Esophagus muscularis mucosa (tissue), 4 donors: Measurements from ENCODE around the gene SPDEF. TPM values are rescaled to one million over a fixed set of nuclear protein-coding genes. Genes with fewer than 3 reads are reported as not detected.

Experiments
- DNase-seq: peaks from one replicate; pipeline ENCODE4 v3.0.0-alpha.2; 2017; ENCODE audit errors: extremely low spot score
- H3K27ac ChIP-seq, 4 donors: fragments of 200-600 bp; sonication (generic); replicated peaks in 1 of 4; 1 replicate in 3 of 4; 2 replicates in 1 of 4; pipeline ENCODE4 v1.5.1; 2016 to 2019; ENCODE audit warnings: mild to moderate bottlenecking in 1 of 4
- H3K27me3 ChIP-seq, 4 donors: fragments of 200-600 bp; sonication (generic); one replicate each; pipeline versions ENCODE4 v1.5.1 to v1.6.0; 2016 to 2019
- H3K36me3 ChIP-seq, 4 donors: fragments of 200-600 bp; sonication (generic); one replicate each; pipeline ENCODE4 v1.5.1; 2016 to 2019
- H3K4me1 ChIP-seq, 4 donors: fragments of 200-600 bp; sonication (generic); one replicate each; pipeline ENCODE4 v1.5.1; 2016 to 2019
- H3K4me3 ChIP-seq, 4 donors: fragments of 200-600 bp; sonication (generic); 1 replicate in 2 of 4; 2 replicates in 2 of 4; pipeline ENCODE4 v1.5.1; 2016 to 2019; ENCODE audit warnings: mild to moderate bottlenecking in 4 of 4, moderate library complexity in 1 of 4
- H3K9me3 ChIP-seq, 4 donors: fragments of 200-600 bp; sonication (generic); 1 replicate in 3 of 4; 2 replicates in 1 of 4; pipeline ENCODE4 v1.5.1; 2016 to 2019
- EP300 ChIP-seq: sonication (generic); formaldehyde crosslinking; IDR thresholded peaks from one replicate; pipeline ENCODE4 v1.6.1; 2017; ENCODE audit warnings: antibody characterized with exemption
- POLR2A ChIP-seq: fragments of 450-650 bp; IDR thresholded peaks from one replicate; pipeline ENCODE4 v1.6.1; 2017; ENCODE audit warnings: antibody characterized with exemption, moderate library complexity, mild to moderate bottlenecking, low read depth
- POLR2AphosphoS5 ChIP-seq, 2 donors: sonication (generic); formaldehyde crosslinking; IDR thresholded peaks; one replicate each; pipeline ENCODE4 v1.6.1; 2017; ENCODE audit warnings: antibody characterized with exemption in 2 of 2
- WGBS: methylation state at CpG from one replicate; pipeline ENCODE4 v1.1.5; 2018; 5-methylcytosine and 5-hydroxymethylcytosine counted together
- intact Hi-C: fragments of 100-400 bp; cut with DNase I; formaldehyde crosslinking; loops from one replicate; pipeline ENCODE4 v1.15.1; 2023
- total RNA-seq, 4 donors: library from RNA; depleted of rRNA; stranded (reverse); fragments of >200 nt; gene quantifications; one replicate each; pipeline versions ENCODE4 v1.1.0 to v1.2.1, GENCODE V29; 2016
- TF ChIP-seq, protein P1 (sequence below), 3 experiments: fragments of 200-600 bp in 2 of 3; fragments of 450-650 bp in 1 of 3; sonication (generic) in 2 of 3; IDR thresholded peaks; one replicate each; pipeline ENCODE4 v1.5.1; 2017 to 2019; ENCODE audit warnings: antibody characterized with exemption in 3 of 3, mild to moderate bottlenecking in 2 of 3, moderate library complexity in 1 of 3

The SPDEF gene
- total RNA-seq, 4 donors from 2014 or later = not detected

GRCh38 chr6:34511214-34511914 lies 44.8 kb downstream of the SPDEF start:
- no peak for DNase-seq
- H3K36me3 ChIP-seq = no peaks in the 10 kb centered on the region
- no peak overlapping the region for H3K4me3 ChIP-seq
- peaks cover 0 to 8% (median 3%) of the 10 kb centered on the region in 4 donors for H3K9me3 ChIP-seq
- H3K4me1 ChIP-seq = peaks cover 0 to 9% (median 9%) of the 10 kb centered on the region in 4 donors
- intact Hi-C loops = no loop called here
- 73% methylated on average over 6 of the region's 6 CpGs for WGBS
- no peak for TF ChIP-seq POLR2A
- no peak for TF ChIP-seq EP300
- no peak for TF ChIP-seq POLR2AphosphoS5 (IDR thresholded peaks at IDR 0.05)
- TF ChIP-seq, protein P1, sequence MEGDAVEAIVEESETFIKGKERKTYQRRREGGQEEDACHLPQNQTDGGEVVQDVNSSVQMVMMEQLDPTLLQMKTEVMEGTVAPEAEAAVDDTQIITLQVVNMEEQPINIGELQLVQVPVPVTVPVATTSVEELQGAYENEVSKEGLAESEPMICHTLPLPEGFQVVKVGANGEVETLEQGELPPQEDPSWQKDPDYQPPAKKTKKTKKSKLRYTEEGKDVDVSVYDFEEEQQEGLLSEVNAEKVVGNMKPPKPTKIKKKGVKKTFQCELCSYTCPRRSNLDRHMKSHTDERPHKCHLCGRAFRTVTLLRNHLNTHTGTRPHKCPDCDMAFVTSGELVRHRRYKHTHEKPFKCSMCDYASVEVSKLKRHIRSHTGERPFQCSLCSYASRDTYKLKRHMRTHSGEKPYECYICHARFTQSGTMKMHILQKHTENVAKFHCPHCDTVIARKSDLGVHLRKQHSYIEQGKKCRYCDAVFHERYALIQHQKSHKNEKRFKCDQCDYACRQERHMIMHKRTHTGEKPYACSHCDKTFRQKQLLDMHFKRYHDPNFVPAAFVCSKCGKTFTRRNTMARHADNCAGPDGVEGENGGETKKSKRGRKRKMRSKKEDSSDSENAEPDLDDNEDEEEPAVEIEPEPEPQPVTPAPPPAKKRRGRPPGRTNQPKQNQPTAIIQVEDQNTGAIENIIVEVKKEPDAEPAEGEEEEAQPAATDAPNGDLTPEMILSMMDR (IDR thresholded peaks at IDR 0.05) = no peak
- H3K27me3 ChIP-seq = peaks cover 0 to 19% (median 0%) of the 10 kb centered on the region in 4 donors
- H3K27ac ChIP-seq = no peak overlapping the region

DNA sequence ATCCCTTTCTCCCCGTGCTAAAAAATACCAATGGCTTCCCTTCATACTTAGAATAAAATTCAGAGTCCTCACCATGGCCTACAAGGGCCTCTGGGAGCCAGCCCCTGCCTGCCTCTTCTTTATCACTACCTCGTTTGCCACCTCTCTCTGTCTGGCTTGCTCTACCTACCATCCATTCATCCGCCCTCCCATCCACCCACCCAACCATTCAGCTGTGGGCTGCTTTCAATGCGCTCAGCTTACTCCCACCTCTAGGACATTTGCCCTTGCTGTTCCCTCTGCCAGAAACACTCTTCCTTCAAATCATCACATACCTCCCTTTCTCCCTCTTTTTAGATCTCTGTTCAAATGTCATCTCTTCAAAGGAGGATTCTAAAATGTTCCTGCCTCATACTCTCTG lies 45.8 kb downstream of the SPDEF start:
- TF ChIP-seq POLR2AphosphoS5 (IDR thresholded peaks at IDR 0.05) (no peak), EP300 (no peak), POLR2A (no peak)
- TF ChIP-seq, protein P1 (IDR thresholded peaks at IDR 0.05) = no peak
- WGBS = 92% methylated on average over 4 of the region's 4 CpGs
- intact Hi-C loops = no loop called here
- Histone ChIP-seq H3K27me3 (peaks cover 0 to 8% (median 0%) of the 10 kb centered on the region in 4 donors), H3K36me3 (no peaks in the 10 kb centered on the region), H3K27ac (no peak overlapping the region), H3K4me3 (no peak overlapping the region), H3K9me3 (peaks cover 0 to 8% (median 3%) of the 10 kb centered on the region in 4 donors), H3K4me1 (peaks cover 0 to 9% (median 9%) of the 10 kb centered on the region in 4 donors)
- DNase-seq = no peak

GRCh38 chr6:34509782-34510181 lies 46.3 kb downstream of the SPDEF start:
- peaks cover 0 to 8% (median 3%) of the 10 kb centered on the region in 4 donors for H3K9me3 ChIP-seq
- peaks cover 0 to 3% (median 0%) of the 10 kb centered on the region in 4 donors for H3K27me3 ChIP-seq
- H3K27ac ChIP-seq = no peak overlapping the region
- no peak for DNase-seq
- intact Hi-C loops = no loop called here
- H3K4me1 ChIP-seq = peaks cover 0 to 4% (median 4%) of the 10 kb centered on the region in 4 donors
- H3K36me3 ChIP-seq = no peaks in the 10 kb centered on the region
- TF ChIP-seq, protein P1 (IDR thresholded peaks at IDR 0.05) = no peak
- TF ChIP-seq EP300 (no peak), POLR2A (no peak), POLR2AphosphoS5 (IDR thresholded peaks at IDR 0.05) (no peak)
- WGBS = 98% methylated on average over 4 of the region's 4 CpGs
- no peak overlapping the region for H3K4me3 ChIP-seq

DNA sequence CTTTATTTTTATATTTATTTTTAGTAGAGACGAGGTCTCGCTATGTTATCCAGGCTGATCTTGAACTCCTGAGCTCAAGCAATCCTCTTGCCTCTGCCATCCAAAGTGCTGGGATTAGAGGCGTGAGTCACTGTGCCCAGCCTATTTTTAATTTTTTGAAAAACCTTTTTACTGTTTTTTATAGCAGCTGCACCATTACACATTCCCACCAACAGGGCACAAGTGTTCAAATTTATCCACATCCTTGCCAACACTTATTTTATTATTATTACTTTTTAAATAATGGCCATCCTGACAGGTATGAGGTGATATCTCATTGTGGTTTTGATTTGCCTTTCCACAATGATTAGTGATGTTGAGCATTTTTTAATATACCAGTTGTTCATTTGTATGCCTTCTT lies 47.7 kb downstream of the SPDEF start:
- no peak for DNase-seq
- H3K27ac ChIP-seq = no peak overlapping the region
- H3K9me3 ChIP-seq = peaks cover 0 to 8% (median 3%) of the 10 kb centered on the region in 4 donors
- no peak overlapping the region for H3K4me3 ChIP-seq
- H3K36me3 ChIP-seq = no peaks in the 10 kb centered on the region
- no peaks in the 10 kb centered on the region for H3K4me1 ChIP-seq
- intact Hi-C loops = no loop called here
- TF ChIP-seq POLR2A = no peak
- TF ChIP-seq, protein P1 (IDR thresholded peaks at IDR 0.05) = no peak
- TF ChIP-seq EP300 = no peak
- TF ChIP-seq POLR2AphosphoS5 (IDR thresholded peaks at IDR 0.05) = no peak
- H3K27me3 ChIP-seq = no peaks in the 10 kb centered on the region
- WGBS = 94% methylated on average over 3 of the region's 3 CpGs
